ENCODE measurements around the gene PHKA1.
A peak's percentile ranks its signal among the peaks of the same experiment; 100 is the strongest.

- TF ChIP-seq CTCF (IDR thresholded peaks at IDR 0.05; ENCODE audit: extremely low read depth in 1 of 2, insufficient read depth in 1 of 2, low read depth in 1 of 2, low read length in 2 of 2): no peak
- TF ChIP-seq MAX (IDR thresholded peaks at IDR 0.05; ENCODE audit: insufficient read depth, insufficient read length): no peak
- no peak for TF ChIP-seq POLR2AphosphoS5 (IDR thresholded peaks at IDR 0.05; ENCODE audit: insufficient read depth, low read depth, low read length)
- TF ChIP-seq FOS (IDR thresholded peaks at IDR 0.05; ENCODE audit: borderline replicate concordance, insufficient read depth, low read length): peak; percentile 46
- TF ChIP-seq EZH2 (IDR thresholded peaks at IDR 0.05; ENCODE audit: borderline replicate concordance, low read depth, low read length, severe bottlenecking): no peak
- TF ChIP-seq POLR2A (IDR thresholded peaks at IDR 0.05; ENCODE audit: low read depth, low read length): no peak
- no peak for TF ChIP-seq GATA2 (IDR thresholded peaks at IDR 0.05; ENCODE audit: insufficient read depth, insufficient read length, low read depth, low read length)
- no peak for TF ChIP-seq MYC (IDR thresholded peaks at IDR 0.05; ENCODE audit: low read depth, low read length)
Observed at GRCh38 chrX:72694170-72694569, 19.9 kb downstream of the PHKA1 start.

All from endothelial cell of umbilical vein (primary cell).